ENCODE data around the gene DCLK1. TPM values are rescaled to one million over a fixed set of nuclear protein-coding genes. Genes with fewer than 3 reads are reported as not detected.

DCLK1 gene
- not detected for total RNA-seq

DNA sequence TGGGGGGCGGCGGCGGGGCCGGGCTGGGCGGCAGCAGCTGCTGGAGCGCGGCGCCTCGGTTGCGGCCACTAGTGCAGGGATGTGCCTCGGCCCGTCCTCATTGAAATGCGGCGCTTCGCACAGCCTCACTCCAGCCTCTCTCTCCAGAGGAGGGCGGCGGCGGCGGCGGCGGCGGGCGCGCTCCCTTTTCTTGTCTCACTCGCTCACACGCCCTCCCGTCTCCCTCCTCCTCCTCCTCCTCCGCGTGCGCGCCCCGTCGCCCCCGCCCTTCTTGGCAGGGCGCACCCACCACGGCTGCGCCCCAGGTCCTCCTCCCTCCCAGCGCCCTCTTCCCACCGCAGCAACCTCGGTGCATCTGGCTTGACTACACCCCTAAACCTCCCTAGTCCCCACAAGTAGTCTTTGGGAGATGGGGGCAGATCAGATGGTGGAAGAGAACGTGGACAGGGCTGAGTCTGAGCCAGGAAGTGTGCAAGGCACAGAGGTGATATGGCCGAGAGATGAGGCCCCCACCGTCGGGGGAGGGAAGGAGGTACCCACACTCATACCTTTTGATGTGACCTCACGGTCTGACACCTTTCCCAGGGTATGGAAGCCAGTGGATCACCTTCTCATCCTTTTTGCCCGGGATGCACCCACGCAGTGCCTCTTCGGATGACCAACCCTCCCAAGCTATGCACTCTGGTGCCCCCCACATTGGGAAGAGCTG is at the start of gene DCLK1:
TSS of gene DCLK1 (minus strand) at position 161 of the 709 bp plus-strand sequence.
- Mint-ChIP-seq H3K27ac (no peak within 1 kb of the TSS), H3K9me3 (peaks cover 2% of the 10 kb centered on the region), H3K4me1 (ENCODE audit: low read depth) (no peaks in the 10 kb centered on the region), H3K4me3 (no peak within 1 kb of the TSS), H3K36me3 (ENCODE audit: low read depth) (no peaks in the 10 kb centered on the region), H3K27me3 (peaks cover 23% of the 10 kb centered on the region)
- intact Hi-C loops (cut with micrococcal nuclease): no loop called here
- ATAC-seq: no peak
- ChIA-PET CTCF (no interaction called here), POLR2A (no interaction called here)
- DNase-seq: no peak
- TF ChIP-seq, protein P1, sequence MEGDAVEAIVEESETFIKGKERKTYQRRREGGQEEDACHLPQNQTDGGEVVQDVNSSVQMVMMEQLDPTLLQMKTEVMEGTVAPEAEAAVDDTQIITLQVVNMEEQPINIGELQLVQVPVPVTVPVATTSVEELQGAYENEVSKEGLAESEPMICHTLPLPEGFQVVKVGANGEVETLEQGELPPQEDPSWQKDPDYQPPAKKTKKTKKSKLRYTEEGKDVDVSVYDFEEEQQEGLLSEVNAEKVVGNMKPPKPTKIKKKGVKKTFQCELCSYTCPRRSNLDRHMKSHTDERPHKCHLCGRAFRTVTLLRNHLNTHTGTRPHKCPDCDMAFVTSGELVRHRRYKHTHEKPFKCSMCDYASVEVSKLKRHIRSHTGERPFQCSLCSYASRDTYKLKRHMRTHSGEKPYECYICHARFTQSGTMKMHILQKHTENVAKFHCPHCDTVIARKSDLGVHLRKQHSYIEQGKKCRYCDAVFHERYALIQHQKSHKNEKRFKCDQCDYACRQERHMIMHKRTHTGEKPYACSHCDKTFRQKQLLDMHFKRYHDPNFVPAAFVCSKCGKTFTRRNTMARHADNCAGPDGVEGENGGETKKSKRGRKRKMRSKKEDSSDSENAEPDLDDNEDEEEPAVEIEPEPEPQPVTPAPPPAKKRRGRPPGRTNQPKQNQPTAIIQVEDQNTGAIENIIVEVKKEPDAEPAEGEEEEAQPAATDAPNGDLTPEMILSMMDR (IDR thresholded peaks at IDR 0.05): no peak

DNA sequence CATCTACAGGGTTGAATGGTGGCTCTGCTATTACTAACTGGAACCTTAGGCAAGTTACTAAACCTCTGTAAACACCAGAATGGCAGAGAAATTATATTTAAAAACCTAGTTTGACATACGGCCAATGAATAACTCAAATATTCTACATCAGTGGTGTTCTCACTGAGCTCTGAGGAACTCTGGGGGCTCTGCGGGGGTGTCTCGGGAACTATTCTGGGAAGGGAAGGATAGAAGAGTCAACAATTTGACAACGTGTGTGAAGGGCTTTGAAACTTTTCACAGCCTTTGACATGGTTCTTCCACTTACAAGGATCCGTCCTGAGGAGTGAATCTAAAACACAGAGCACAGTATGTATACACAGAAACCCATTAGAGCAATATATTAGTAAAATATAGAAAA is 44.4 kb upstream of the DCLK1 start:
- Mint-ChIP-seq H3K27me3 (no peaks in the 10 kb centered on the region), H3K4me1 (ENCODE audit: low read depth) (no peaks in the 10 kb centered on the region), H3K4me3 (no peak overlapping the region), H3K27ac (no peak overlapping the region), H3K9me3 (no peaks in the 10 kb centered on the region), H3K36me3 (ENCODE audit: low read depth) (no peaks in the 10 kb centered on the region)
- ChIA-PET CTCF (no interaction called here), POLR2A (no interaction called here)
- ATAC-seq: no peak
- DNase-seq: no peak
- TF ChIP-seq, protein P1 (IDR thresholded peaks at IDR 0.05): no peak
- intact Hi-C loops (cut with micrococcal nuclease): no loop called here

DNA sequence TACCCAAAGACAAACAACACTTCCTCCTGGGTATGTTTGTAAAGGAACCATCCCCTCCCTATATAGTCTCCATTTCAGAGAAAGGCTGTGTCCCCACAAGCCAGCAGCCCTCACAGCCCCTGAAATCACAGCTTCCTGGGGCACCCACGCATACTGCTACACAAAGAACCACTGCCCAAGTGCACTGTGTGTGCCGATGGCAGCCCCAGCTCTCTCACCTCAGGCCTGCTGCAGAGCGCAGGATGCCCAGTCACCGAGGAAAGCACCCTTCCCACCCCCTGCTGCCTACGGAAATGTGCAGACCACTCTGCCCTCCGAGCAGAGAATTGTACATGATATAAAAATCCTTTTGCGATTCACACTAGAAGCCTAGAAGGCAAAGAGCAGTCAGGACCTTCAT is 43.7 kb upstream of the DCLK1 start:
- Mint-ChIP-seq H3K27me3 (no peaks in the 10 kb centered on the region), H3K27ac (no peak overlapping the region), H3K4me3 (no peak overlapping the region), H3K4me1 (ENCODE audit: low read depth) (no peaks in the 10 kb centered on the region), H3K9me3 (no peaks in the 10 kb centered on the region), H3K36me3 (ENCODE audit: low read depth) (no peaks in the 10 kb centered on the region)
- ATAC-seq (no peak), DNase-seq (no peak)
- ChIA-PET CTCF (no interaction called here), POLR2A (no interaction called here)
- intact Hi-C loops (cut with micrococcal nuclease): no loop called here
- TF ChIP-seq, protein P1 (IDR thresholded peaks at IDR 0.05): no peak

DNA sequence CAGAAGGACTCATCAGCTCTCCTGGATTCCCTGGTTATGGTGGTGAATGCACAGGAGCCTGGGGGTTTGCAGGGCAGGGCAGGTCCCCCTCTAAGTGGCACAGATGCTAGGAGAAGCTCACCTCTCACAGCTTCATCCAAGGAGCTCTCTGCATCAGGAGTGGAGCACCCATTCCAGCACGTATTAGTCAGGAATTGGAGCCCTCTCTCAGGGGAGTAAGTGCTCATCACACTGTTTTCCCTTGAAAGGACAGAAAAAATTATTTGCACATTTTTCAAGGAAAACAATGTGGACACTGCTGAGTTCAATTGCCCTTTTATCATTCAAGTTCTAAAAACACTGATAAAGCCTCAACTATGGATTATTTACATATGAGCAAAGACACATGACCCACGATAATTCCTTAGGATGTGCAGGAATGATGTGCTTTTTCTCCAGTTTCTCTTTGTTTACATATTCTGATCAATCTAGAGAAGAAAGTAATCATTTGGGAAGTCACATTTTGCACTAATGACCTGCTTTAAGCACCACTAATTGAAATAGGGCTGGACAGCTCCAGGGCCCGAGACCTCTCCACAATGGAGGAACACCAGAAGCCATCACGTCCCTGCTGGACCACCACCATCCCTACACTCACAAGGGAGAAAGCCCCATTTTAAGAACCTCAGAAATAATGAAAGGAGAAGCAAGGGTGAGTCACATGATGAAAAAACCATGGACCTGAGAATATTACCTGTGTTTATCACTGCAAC is 42.6 kb upstream of the DCLK1 start:
- CTCF ChIA-PET: interaction anchor here (0.7 kb wide), 1 partner anchor 360 kb away, joined by 3 read pairs; no protein-coding TSS in a partner anchor
- H3K4me3 Mint-ChIP-seq: no peak overlapping the region
- POLR2A ChIA-PET: no interaction called here
- H3K4me1 Mint-ChIP-seq (ENCODE audit: low read depth): no peaks in the 10 kb centered on the region
- intact Hi-C loops (cut with micrococcal nuclease): no loop called here
- TF ChIP-seq, protein P1 (IDR thresholded peaks at IDR 0.05): no peak
- no peaks in the 10 kb centered on the region for H3K36me3 Mint-ChIP-seq (ENCODE audit: low read depth)
- DNase-seq (no peak), ATAC-seq (no peak)
- no peak overlapping the region for H3K27ac Mint-ChIP-seq
- no peaks in the 10 kb centered on the region for H3K27me3 Mint-ChIP-seq
- no peaks in the 10 kb centered on the region for H3K9me3 Mint-ChIP-seq

DNA sequence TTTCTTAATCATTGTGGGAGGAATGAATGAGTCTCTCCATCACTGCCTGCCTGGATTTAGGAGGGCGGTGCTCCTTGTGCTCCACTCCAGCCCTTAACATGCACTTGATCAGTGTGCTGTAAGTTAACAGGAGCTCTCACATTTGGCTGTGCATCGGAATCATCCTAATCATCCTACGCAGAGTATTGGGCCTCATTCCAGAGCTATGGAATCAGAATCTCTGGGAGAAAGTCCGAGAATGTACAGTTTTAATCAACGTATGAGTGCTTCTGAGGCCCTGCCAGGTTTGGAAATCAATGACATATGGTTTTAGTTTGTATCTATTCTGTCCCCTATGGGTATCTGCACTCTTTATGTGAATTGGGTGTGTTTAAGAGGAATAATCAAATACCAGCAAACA is 34.9 kb upstream of the DCLK1 start:
- H3K27ac Mint-ChIP-seq: no peak overlapping the region
- H3K4me1 Mint-ChIP-seq (ENCODE audit: low read depth): no peaks in the 10 kb centered on the region
- no peak overlapping the region for H3K4me3 Mint-ChIP-seq
- ChIA-PET CTCF (no interaction called here), POLR2A (no interaction called here)
- H3K9me3 Mint-ChIP-seq: no peaks in the 10 kb centered on the region
- DNase-seq (no peak), ATAC-seq (no peak)
- TF ChIP-seq, protein P1 (IDR thresholded peaks at IDR 0.05): no peak
- no peaks in the 10 kb centered on the region for H3K36me3 Mint-ChIP-seq (ENCODE audit: low read depth)
- intact Hi-C loops (cut with micrococcal nuclease): no loop called here
- no peaks in the 10 kb centered on the region for H3K27me3 Mint-ChIP-seq

All from activated CD8-positive, alpha-beta T cell treated with anti-CD3 and anti-CD28 coated beads for 36 hours (primary cell).